ENCODE data around the gene DCAF15. TPM values are rescaled to one million over a fixed set of nuclear protein-coding genes. Genes with fewer than 3 reads are reported as not detected.

Gene DCAF15
- total and polyA plus RNA-seq, 2 donors (not counting 3 experiments of a cell fraction or from before 2014, with no cell fraction given) = 41.9 to 42.4 TPM

GRCh38 chr19:13975870-13976269 lies 23.6 kb downstream of the DCAF15 start:
- Histone ChIP-seq H3K79me2 (ENCODE audit: control insufficient read depth, insufficient read depth, low read length) (no peaks in the 10 kb centered on the region), H4K20me1 (replicated peaks; ENCODE audit: control insufficient read depth, extremely low read depth, insufficient read depth, low read length) (no peaks in the 10 kb centered on the region), H3K9ac (replicated peaks; ENCODE audit: extremely low read depth, insufficient read depth, low read length) (no peak overlapping the region), H3K36me3 (ENCODE audit: control insufficient read depth in 2 of 2, extremely low read depth in 1 of 2, insufficient read depth in 2 of 2, low read length in 2 of 2) (peaks cover 0 to 2% of the 10 kb centered on the region in 2 experiments), H3K4me2 (ENCODE audit: insufficient read depth, low read length) (no peak overlapping the region), H3K9me1 (replicated peaks; ENCODE audit: control insufficient read depth, extremely low read depth, insufficient read depth, low read length) (no peaks in the 10 kb centered on the region), H3K27me3 (ENCODE audit: control insufficient read depth in 2 of 2, insufficient read depth in 2 of 2, low read length in 2 of 2) (no peaks in the 10 kb centered on the region), H2AFZ (ENCODE audit: low read depth, low read length) (no peak overlapping the region), H3K27ac (ENCODE audit: insufficient read depth, low read depth, low read length) (no peak overlapping the region), H3K9me3 (replicated peaks; ENCODE audit: control insufficient read depth, insufficient read depth, low read length) (no peaks in the 10 kb centered on the region), H3K4me1 (ENCODE audit: control insufficient read depth, extremely low read depth, insufficient read depth, low read length) (peaks cover 9% of the 10 kb centered on the region), H3K4me3 (replicated peaks in 1 of 3; ENCODE audit: insufficient read depth in 1 of 3, low read depth in 1 of 3, low read length in 3 of 3) (no peak overlapping the region)
- DNase-seq (ENCODE audit: low read depth, low spot score) (no peak), FAIRE-seq (no peak)
- TF ChIP-seq MAX (IDR thresholded peaks at IDR 0.05; ENCODE audit: insufficient read depth, insufficient read length) (no peak), FOS (IDR thresholded peaks at IDR 0.05; ENCODE audit: borderline replicate concordance, insufficient read depth, low read length) (no peak), CTCF (IDR thresholded peaks at IDR 0.05; ENCODE audit: extremely low read depth in 1 of 2, insufficient read depth in 1 of 2, low read depth in 1 of 2, low read length in 2 of 2) (no peak), MYC (IDR thresholded peaks at IDR 0.05; ENCODE audit: low read depth, low read length) (no peak), POLR2A (IDR thresholded peaks at IDR 0.05; ENCODE audit: low read depth, low read length) (no peak), JUN (IDR thresholded peaks at IDR 0.05; ENCODE audit: borderline replicate concordance, insufficient read depth, insufficient read length, low read depth) (no peak), EZH2 (IDR thresholded peaks at IDR 0.05; ENCODE audit: borderline replicate concordance, low read depth, low read length, severe bottlenecking) (no peak)
- no TSS peak for BruUV-seq (replicated peaks)
- dilution Hi-C loops (cut with MboI; ENCODE audit: extremely low pct_ligation_motif_present, low sequenced_read_pairs) (no loop called here), intact Hi-C loops (cut with micrococcal nuclease) (no loop called here)
- ChIA-PET POLR2A (no interaction called here), CTCF (no interaction called here)
